ENCODE data around the gene CLEC1A.
"Not testable (repeated sequence)": the region's sequence is repeated elsewhere in the genome, so short reads cannot be mapped to it uniquely, and the experiment has no call there.

Gene CLEC1A

DNA sequence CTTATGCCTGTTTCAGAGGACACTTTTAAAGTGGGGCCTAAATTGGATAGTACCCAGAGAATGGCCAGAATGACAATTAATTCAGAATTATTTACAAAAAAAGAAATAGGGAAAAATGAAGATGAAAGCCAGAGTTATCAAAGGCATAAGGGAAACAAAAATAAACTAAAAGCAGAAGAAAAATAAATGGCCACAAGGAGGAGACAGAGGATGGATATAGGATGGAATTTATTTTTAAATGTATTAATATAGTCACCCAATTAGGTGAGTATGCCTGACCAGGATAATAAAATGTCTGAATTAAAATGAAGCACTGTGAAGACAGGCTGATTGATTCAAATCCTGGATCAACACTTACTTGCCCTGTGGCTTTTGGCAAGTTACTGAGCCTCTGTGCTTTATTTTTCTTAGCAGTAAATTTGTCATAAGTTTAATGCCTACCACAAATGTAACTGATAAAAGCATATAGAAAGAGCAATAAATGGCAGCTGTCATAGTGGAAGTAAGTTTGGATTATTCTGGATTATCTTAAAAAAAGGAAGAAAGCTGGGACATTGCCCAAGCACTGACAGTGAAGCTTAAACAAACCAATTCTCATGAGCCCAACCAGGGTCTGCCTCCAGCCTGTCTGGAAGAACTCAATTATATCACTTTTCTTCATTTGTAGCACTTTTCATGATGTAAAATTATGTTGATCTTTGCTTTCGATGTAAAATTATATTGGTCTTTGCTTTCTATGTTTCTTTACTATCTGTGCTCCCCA is 64.8 kb downstream of the CLEC1A start:
- DNase-seq = no peak

DNA sequence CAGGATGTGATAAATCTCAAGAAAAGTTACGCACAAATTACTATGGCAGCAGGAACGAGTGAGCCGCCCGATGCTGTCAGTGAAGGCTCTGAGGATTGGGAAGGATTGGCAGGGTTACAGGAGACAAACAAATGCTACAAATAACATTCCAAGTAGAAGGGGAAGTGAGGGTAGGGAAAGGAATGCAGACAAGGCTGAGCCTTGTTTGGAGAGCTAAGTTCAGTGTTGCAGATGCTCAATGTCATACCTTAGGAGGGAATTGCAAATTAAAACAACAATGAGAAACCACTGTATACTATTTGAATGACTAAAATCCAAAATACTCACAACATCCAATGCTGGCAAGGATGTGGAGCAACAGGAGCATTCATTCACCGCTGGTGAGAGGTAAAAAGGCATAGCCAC is 67.0 kb downstream of the CLEC1A start:
- DNase-seq = no peak

DNA sequence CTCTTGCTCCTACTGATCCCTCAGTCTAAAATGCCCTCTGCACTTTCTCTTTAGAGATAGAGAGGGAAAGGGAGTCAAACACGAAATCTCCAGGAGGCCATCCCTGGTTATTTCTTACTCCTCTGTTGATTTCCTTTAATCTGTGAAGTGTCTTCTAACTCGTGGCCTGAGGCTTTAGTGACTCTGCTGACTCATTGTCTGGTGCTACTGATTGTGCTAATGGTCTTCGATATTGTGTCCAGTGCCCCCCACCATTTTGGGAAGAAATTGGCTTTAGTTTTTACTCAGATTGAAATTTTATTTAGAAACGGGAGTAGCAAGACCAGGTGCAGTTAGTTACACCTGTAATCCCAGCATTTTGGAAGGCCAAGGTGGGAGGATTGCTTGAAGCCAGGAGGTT is 67.5 kb downstream of the CLEC1A start:
- no peak for DNase-seq

DNA sequence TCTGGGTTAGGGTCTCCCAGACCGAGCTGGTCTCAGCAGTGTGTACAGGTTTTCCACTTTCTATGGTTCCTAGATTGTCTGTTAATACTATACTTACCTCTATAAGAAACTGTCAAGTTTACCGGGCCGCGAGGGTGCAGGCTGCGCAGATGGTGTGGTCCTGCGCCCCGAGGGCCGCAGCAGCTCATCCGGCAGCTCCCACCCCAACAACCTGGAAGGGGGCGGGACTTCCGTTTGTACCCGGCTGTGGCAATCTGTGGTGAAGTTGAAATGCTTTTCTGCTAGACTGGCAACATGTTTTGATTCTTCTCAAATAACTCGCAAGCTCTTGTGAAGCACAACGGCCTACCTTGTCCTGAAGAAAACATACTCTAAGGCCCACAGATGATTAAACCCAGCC is 68.3 kb downstream of the CLEC1A start, which contains the start of gene CLEC9A:
TSS of gene CLEC9A (plus strand) at position 237 of the 400 bp plus-strand sequence. CDS start 22,006 bp downstream, outside the sequence.
- no peak for DNase-seq

DNA sequence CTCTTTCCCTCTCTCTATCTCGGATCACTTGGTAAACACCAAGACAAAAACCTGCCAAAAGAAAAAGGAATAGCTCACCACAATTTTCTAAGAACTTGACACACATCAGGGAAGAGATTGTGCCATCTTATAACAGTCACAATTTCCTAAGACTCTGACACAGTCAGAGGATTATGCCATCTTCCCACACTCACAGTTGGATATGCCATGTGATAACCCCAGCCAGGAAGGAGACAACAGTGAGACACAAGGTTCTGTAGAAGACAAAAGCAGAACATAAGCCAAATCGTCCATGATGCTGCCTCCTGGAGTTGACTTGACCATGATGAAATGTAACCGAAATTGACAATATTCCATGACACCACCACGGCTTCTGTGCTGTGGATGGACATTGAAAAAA is 71.1 kb downstream of the CLEC1A start:
- no peak for DNase-seq

DNA sequence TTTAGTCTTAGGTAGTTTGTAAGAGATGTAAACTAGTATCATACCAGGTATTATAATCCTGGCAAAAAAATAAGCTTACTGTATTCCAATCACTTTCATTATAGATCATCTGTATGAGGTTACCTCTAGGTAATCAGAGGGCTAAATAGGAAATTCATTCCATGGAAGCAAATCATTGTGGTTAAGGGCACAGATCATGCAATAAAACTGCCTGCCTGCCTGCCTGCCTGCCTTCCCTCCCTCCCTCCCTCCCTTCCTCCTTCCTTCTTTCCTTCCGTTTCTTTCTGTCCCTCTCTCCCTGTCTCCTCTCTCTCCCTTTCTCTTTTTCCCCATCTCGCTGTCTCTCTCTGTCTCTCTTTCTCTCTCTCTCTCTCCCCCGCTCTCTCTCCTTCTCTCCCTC is 71.5 kb downstream of the CLEC1A start:
- DNase-seq = no peak

DNA sequence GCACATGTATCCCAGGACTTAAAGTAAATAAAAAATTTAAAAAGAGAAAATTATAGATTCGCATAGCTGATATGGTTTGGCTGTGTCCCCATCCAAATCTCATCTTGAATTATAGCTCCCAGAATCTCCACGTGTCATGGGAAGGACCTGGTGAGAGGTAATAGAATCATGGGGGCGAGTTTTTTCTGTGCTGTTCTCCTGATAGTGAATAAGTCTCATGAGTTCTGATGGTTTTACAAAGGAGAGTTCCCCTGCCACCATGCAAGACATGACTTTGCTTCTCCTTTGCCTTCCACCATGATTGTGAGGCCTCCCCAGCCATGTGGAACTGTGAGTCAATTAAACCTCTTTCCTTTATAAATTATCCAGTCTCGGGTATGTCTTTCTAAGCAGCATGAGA is 72.1 kb downstream of the CLEC1A start:
- not testable (repeated sequence) for DNase-seq

DNA sequence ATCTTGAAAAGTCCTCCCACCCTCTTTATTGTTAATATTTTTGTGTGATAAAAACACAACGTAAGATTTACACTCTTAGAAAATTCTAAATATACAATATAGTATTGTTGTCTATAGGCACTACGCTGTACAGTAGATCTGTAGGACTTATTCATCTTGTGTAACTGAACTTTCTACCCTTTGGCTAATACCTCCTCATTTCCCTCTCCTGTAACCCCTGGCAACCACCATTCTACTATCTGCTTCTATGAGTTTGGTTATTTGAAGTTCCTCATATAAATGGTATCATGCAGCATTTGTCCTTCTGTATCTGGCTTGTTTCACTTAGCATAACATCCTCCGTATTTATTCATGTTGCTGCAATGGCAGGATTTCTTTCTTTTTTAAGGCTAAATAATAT is 73.5 kb downstream of the CLEC1A start:
- no peak for DNase-seq

DNA sequence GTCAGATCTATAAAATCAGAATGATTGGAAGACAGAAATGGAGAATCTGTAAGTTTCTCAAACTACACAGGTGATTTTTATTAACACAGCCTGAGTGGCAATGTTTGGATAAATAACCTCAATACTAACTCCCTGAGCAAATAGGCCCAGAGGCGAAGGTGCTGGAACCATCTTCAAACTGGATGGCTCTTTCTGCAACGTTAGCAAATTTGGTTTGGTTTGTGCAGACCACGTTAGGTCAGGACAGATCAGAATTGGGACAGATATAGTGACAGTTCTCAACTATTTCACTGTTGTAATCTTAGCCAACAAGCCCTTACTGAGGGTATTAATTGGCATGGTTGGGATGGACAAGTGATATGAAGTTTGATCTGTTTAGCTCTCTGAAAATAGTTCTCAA is 77.4 kb downstream of the CLEC1A start:
- no peak for DNase-seq
